ENCODE results near the gene LRRC59.

DNA sequence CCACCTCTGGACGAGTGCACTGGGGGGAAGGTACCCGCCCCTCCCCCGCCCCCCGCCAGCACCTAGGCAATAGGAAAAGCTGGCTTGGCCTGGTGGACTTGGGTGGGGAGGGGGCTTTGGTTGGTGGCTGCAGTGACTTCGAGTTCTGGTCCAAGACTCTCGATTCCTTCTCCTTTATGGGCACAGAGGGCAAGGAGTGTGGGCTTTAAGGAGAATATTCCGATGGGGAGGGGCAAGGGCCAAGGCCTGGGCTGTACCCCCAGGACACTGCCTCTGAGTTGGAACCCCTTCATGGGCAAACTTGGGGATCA lies 29.1 kb upstream of the LRRC59 start:
- TF ChIP-seq, protein P1, sequence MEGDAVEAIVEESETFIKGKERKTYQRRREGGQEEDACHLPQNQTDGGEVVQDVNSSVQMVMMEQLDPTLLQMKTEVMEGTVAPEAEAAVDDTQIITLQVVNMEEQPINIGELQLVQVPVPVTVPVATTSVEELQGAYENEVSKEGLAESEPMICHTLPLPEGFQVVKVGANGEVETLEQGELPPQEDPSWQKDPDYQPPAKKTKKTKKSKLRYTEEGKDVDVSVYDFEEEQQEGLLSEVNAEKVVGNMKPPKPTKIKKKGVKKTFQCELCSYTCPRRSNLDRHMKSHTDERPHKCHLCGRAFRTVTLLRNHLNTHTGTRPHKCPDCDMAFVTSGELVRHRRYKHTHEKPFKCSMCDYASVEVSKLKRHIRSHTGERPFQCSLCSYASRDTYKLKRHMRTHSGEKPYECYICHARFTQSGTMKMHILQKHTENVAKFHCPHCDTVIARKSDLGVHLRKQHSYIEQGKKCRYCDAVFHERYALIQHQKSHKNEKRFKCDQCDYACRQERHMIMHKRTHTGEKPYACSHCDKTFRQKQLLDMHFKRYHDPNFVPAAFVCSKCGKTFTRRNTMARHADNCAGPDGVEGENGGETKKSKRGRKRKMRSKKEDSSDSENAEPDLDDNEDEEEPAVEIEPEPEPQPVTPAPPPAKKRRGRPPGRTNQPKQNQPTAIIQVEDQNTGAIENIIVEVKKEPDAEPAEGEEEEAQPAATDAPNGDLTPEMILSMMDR (IDR thresholded peaks at IDR 0.05), result no peak
- no peak for TF ChIP-seq POLR2A (IDR thresholded peaks at IDR 0.05)
